Ishikawa (cell line): ENCODE results near the gene PXN.

Experiments
- CEBPB ChIP-seq: IDR thresholded peaks from 2 replicates; pipeline ENCODE4 v1.6.1; 2012
- CREB1 ChIP-seq: IDR thresholded peaks from 2 replicates; pipeline ENCODE4 v1.6.1; 2012; ENCODE audit warnings: low read depth
- EGR1 ChIP-seq: IDR thresholded peaks from 2 replicates; pipeline ENCODE4 v1.6.1; 2012
- EP300 ChIP-seq: IDR thresholded peaks from 2 replicates; pipeline ENCODE4 v1.6.1; 2012; ENCODE audit warnings: borderline replicate concordance
- FOXM1 ChIP-seq: IDR thresholded peaks from 2 replicates; pipeline ENCODE4 v1.6.1; 2012; ENCODE audit warnings: low read depth, borderline replicate concordance
- MAX ChIP-seq: IDR thresholded peaks from 2 replicates; pipeline ENCODE4 v1.6.1; 2012
- NFIC ChIP-seq: IDR thresholded peaks from 2 replicates; pipeline ENCODE4 v1.6.1; 2012
- RAD21 ChIP-seq: IDR thresholded peaks from 2 replicates; pipeline ENCODE4 v1.6.1; 2012; ENCODE audit warnings: low read depth
- REST ChIP-seq: IDR thresholded peaks from 2 replicates; pipeline ENCODE4 v1.6.1; 2012; ENCODE audit warnings: low read depth, mild to moderate bottlenecking
- TAF1 ChIP-seq: IDR thresholded peaks from 2 replicates; pipeline ENCODE4 v1.6.1; 2012; ENCODE audit warnings: low read depth, mild to moderate bottlenecking
- TCF12 ChIP-seq: IDR thresholded peaks from 2 replicates; pipeline ENCODE4 v1.6.1; 2012; ENCODE audit warnings: low read depth
- TEAD4 ChIP-seq: IDR thresholded peaks from 2 replicates; pipeline ENCODE4 v1.6.1; 2012
- USF1 ChIP-seq: IDR thresholded peaks from 2 replicates; pipeline ENCODE4 v1.6.1; 2012
- YY1 ChIP-seq: IDR thresholded peaks from 2 replicates; pipeline ENCODE4 v1.6.1; 2012; ENCODE audit warnings: low read depth
- ZBTB7A ChIP-seq: IDR thresholded peaks from 2 replicates; pipeline ENCODE4 v1.6.1; 2012; ENCODE audit warnings: low read depth

The PXN gene

GRCh38 chr12:120264904-120265472 is 542 bp downstream of the PXN start:
- TF ChIP-seq TAF1 (no peak), CREB1 (no peak), REST (no peak), USF1 (no peak), MAX (no peak), ZBTB7A (peak; percentile 90), CEBPB (no peak), FOXM1 (no peak)

GRCh38 chr12:120264086-120264903 is 1.2 kb downstream of the PXN start:
- TF ChIP-seq CEBPB (no peak), USF1 (no peak), REST (no peak), TCF12 (no peak), EP300 (no peak), TEAD4 (no peak), FOXM1 (no peak), YY1 (no peak), NFIC (no peak), TAF1 (no peak), ZBTB7A (no peak), EGR1 (no peak), RAD21 (no peak), MAX (no peak), CREB1 (no peak)

GRCh38 chr12:120263748-120264085 is 1.8 kb downstream of the PXN start:
- TF ChIP-seq EP300 (no peak), FOXM1 (no peak), EGR1 (no peak), CEBPB (no peak), CREB1 (no peak), MAX (no peak), TCF12 (no peak), RAD21 (no peak)

- no peak for TF ChIP-seq RAD21
- 0 out of 2 replicates have a peak, but pooled peaks have one; percentile 46 for TF ChIP-seq TEAD4
Measured at GRCh38 chr12:120262852-120263747, 2.4 kb downstream of the PXN start.

- TF ChIP-seq TEAD4 (no peak), MAX (0 out of 2 replicates have a peak, but pooled peaks have one; percentile 23), TAF1 (no peak)
Measured at GRCh38 chr12:120261951-120262851, 3.3 kb downstream of the PXN start.
